HEK293T (cell line): ENCODE results near the gene AOAH.

Experiments used
- BHLHE40 ChIP-seq: fragments of 450-650 bp; IDR thresholded peaks from 2 replicates; pipeline ENCODE4 v1.6.1; 2016; ENCODE audit warnings: mild to moderate bottlenecking, moderate library complexity, borderline replicate concordance
- FOXA1 ChIP-seq: fragments of 450-650 bp; IDR thresholded peaks from 2 replicates; pipeline ENCODE4 v1.6.1; 2016; ENCODE audit warnings: mild to moderate bottlenecking
- NFRKB ChIP-seq: fragments of 450-650 bp; IDR thresholded peaks from 2 replicates; pipeline ENCODE4 v1.6.1; 2016; ENCODE audit warnings: mild to moderate bottlenecking, moderate library complexity
- SP1 ChIP-seq: fragments of 450-650 bp; IDR thresholded peaks from 2 replicates; pipeline ENCODE4 v1.6.1; 2017
- TARDBP ChIP-seq: fragments of 450-650 bp; IDR thresholded peaks from 2 replicates; pipeline ENCODE4 v1.6.1; 2016
- ZNF384 ChIP-seq: fragments of 450-650 bp; IDR thresholded peaks from 2 replicates; pipeline ENCODE4 v1.6.1; 2016

GRCh38 chr7:36621396-36621795 lies 102.9 kb downstream of the AOAH start:
- no peak for TF ChIP-seq TARDBP
- TF ChIP-seq SP1, result no peak
- TF ChIP-seq NFRKB, result no peak
- no peak for TF ChIP-seq BHLHE40
- TF ChIP-seq ZNF384, result no peak
- TF ChIP-seq FOXA1, result no peak
